GM19438 (cell line): ENCODE measurements around the gene BICDL2.

Experiments
- ATAC-seq: cut with Tn5 transposase; IDR thresholded peaks from one replicate; pipeline ENCODE4 v1.9.1; 2021; ENCODE audit warnings: low read depth; ENCODE audit not compliant: unreplicated experiment

BICDL2 gene

DNA sequence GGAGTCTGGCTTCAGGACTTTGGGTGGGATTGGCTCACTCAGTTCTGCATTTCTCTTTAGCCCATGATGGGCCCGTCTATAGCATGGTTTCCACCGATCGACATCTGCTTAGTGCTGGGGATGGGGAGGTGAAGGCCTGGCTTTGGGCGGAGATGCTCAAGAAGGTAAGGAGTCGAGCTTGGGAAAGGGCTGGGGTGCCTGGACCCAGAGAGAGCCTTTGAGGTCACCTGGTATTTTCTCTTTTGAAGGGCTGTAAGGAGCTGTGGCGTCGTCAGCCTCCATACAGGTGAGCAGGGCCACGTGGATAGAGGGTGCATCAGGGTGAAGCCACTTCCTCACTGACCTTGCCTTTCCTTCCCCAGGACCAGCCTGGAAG lies 10.8 kb downstream of the BICDL2 start:
- no peak for ATAC-seq

DNA sequence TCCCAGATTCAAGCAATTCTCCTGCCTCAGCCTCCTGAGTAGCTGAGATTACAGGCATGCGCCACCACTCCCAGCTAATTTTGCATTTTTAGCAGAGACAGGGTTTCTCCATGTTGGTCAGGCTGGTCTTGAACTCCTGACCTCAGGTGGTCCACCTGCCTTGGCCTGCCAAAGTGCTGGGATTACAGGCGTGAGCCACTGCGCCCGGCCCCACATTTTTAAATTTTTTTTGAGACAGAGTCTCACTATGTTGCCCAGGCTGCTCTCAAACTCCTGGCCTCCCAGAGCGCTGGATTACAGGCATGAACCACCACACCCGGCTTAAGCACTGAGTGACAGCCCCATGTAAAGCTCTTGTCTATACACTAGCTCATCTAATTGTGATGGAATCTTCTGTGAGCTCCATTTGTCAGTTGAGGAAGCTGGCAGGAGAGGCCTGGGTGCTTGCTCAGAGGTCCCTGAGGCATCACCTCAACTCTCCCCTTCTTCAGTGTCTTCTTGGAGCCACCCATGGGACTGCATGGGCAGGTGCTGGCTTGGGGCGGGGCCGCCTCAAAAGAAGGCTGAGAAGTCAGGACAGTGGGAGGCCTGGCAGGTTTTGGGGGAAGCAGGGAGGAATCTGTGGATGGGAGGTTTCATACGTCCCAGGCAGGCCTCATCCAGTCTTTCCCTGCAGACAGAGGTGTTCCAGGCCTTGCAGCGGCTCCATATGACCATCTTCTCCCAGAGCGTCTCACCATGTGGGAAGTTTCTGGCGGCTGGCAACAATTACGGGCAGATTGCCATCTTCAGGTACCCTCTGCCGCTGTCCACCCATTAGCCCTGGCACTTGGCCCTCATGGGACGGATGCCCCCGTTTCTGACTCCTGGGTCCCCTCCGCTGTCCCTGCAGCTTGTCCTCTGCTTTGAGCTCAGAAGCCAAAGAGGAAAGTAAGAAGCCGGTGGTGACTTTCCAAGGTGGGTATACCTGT lies 11.4 kb downstream of the BICDL2 start:
- ATAC-seq: no peak

- peak; percentile 61 for ATAC-seq
These were observed 12.9 kb downstream of the BICDL2 start, which contains the start of the genes HCFC1R1 and THOC6 for GRCh38 chr16:3023669-3024478. HCFC1R1 (minus strand) TSS chr16:3023942; CDS start chr16:3023941, 1 bp downstream. THOC6 (plus strand) TSS chr16:3024035; CDS start chr16:3024327, 292 bp downstream.

GRCh38 chr16:3023415-3023668 lies 13.4 kb downstream of the BICDL2 start:
- no peak for ATAC-seq

DNA sequence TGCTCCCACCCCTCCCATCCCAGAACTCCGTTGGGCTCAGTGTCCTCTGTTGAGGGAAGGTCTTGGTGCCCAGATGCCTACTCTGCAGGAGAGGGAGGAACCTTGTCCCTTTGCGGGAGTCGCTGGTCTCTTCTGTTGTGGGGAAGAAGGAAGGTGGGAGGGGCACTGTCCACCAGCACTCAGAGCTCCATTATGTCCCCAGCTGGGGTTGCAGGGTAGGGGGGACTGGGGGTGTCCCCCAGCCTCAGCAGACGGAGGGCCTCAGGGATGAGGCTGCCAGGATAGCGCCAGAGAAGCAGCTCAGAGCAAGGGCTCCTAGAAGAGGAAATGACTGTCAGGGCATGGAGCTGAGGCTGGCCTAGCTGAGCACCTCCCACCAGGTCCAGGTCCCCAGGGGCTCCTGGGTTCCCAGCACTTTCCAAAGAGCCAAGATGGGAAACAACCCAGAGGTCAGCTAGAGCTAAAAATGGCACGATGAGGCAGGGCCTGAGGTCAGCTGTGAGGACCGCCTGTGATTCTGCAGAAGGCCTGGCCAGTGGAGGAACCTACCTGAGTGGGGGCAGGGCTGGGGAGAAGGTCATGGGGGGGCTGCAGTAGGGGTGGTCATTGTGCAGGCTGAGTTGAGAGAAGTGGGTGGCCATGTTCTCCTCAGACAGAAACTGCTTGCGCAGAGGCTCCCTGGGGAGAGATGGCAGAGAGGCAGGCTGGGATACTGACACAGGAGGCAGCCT lies 13.9 kb downstream of the BICDL2 start:
- no peak for ATAC-seq

GRCh38 chr16:3022208-3022683 lies 14.5 kb downstream of the BICDL2 start:
- no peak for ATAC-seq

GRCh38 chr16:3021449-3022207 lies 15.1 kb downstream of the BICDL2 start:
- no peak for ATAC-seq

DNA sequence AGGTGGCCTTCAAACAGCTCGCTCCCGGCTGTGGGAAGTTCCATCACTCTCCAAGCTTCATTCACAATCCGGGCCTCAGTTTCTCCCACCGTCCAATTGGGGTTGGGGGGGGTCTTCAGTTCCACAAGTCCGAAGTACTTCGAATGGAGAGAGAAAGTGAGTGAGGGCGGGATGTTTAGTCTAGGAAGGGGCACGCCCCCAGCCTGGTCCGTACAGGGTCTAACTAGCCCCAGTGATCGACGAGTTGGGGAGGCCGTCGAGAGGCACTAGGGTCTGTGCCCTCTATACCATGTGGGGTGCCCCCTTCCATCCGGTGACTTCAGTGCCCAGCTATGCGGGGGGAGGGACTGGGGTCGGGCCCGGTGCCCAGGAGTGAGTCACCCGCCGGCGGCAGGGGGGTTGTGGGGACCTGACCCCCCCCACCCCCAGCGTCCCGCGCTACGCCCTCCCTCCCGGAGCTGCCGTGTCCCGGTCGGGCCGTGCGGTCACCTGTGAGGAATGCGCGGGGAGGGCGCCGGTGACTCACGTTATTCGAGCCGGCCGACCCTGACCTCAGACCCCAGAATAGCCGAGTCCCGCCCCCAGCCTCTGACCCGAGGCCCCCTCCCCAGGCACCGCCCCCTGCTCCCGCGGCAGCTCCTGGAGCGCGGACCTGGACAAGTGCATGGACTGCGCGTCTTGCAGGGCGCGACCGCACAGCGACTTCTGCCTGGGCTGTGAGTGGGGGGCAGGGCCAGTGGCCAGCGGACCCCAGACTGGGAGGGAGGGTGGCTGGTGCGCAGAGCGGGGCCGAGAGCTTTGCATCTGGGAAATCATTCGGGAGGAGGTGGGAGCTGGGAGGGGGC lies 15.9 kb downstream of the BICDL2 start:
- ATAC-seq: no peak

- no peak for ATAC-seq
These were observed 16.5 kb downstream of the BICDL2 start, which contains the start of gene TNFRSF12A for GRCh38 chr16:3020247-3020603. TNFRSF12A (plus strand) TSS chr16:3020368; CDS start chr16:3020398, 30 bp downstream.

DNA sequence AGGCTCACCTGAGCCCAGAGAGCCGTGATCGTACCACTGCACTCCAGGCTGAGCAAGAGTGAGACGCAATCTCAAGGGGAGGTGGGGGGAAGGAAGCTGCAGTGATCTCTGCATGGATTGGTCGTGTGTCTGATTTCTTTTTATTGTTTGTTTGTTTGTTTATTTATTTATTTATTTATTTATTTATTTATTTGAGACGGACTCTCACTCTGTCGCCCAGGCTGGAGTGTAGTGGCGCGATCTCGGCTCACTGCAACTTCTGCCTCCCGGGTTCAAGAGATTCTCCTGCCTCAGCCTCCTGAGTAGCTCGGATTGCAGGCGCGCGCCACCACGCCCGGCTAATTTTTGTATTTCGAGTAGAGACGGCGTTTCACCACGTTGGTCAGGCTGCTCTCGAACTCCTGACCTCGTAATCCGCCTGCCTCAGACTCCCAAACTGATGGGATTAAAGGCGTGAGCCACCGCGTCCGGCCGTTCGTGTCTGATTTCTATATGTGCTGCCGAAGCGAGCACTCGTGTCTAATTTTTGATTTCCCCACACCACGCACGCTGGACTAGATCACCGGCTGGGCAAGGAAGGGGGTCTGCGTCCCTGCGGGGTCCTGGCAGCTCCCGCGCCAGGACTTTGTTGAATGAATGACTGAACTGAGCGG lies 17.0 kb downstream of the BICDL2 start:
- no peak for ATAC-seq

DNA sequence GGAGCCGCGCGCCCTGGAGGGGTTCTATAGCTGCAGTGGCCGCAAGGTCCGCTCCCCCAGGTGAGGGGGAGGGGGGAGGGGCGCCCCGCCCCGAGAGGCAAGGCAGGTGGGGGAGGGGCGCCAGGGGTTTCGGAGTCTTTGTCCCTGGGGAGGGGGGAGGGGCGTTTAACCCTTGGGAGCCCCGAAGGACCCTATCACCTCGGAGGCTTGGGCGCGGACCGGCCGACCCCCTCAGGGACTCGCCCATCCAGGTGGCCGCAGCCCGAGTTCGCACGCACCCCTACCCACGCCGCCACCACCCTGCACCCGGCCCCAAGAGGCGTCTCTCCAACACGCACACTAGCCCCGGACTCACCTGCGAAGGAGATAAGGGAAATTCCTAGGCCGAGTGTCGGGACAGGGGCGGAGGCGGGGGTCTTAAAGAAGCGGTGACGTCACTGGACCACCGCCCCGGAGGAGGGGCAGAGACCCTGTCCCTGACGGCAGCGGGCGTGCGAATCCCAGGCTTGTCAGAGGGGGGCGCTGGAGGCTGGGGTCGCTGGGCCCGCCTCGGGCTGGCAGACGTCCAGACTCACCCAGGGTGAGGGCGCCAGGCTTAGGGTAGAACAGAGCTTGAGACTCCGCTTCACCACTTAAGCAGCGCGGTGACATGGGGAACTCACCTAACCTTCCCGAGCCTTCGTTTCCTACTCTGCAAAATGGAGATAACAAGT lies 18.8 kb downstream of the BICDL2 start, which contains the start of gene CLDN6:
Gene CLDN6, minus strand, starts transcription at position 390 of the 713 bp plus-strand sequence. CDS start 2,162 bp downstream, outside the sequence.
- no peak for ATAC-seq

GRCh38 chr16:3017344-3017743 lies 19.4 kb downstream of the BICDL2 start:
- no peak for ATAC-seq

DNA sequence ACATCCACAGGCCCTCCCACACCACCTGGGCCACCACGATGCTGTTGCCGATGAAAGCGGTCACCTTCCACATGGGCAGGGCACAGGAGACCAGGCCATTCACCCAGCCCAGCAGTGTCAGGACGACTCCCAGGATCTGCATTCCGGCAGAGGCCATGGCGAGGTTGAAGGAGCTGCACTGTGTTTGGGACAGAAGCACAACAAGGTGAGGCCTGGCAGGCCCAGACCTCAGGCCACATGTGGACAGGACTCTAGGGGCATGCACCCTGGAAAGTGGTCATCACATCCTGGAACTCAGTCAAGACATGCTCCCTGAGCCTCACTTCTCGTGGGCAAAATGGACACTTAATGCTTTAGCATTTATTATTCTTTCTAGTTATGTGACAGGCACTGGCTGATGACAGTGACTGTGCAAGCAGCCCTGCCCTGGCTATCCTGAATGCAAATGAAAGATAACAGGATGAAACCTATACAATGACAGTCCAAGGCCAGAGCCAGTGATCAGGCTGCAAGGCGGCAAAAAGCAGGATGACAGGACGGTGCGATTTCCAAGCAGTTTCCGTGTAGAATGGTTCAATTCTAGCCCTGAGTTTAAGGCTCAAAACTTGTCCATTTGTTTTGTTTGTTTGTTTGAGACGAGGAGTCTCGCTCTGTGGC lies 20.8 kb downstream of the BICDL2 start:
- no peak for ATAC-seq

DNA sequence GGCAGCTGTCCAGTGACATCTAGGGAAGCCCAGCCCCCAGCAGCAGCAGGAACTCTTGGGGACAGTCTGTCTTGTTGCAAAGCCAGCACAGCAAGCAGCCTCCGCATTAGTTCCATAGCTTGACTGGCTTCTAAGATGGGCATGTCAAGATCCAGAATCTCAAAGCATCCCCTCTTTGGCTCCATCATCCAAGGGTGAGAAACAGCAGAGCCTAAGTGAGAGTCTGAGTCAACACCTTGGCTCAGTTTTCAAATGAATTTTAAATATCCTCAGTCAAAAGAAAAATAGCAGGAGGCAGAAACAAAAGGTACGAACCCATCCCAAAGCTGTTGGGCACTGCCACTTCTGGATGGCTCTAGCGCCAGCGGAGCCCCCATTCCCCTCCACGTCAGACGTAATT lies 21.8 kb downstream of the BICDL2 start:
- ATAC-seq: no peak

DNA sequence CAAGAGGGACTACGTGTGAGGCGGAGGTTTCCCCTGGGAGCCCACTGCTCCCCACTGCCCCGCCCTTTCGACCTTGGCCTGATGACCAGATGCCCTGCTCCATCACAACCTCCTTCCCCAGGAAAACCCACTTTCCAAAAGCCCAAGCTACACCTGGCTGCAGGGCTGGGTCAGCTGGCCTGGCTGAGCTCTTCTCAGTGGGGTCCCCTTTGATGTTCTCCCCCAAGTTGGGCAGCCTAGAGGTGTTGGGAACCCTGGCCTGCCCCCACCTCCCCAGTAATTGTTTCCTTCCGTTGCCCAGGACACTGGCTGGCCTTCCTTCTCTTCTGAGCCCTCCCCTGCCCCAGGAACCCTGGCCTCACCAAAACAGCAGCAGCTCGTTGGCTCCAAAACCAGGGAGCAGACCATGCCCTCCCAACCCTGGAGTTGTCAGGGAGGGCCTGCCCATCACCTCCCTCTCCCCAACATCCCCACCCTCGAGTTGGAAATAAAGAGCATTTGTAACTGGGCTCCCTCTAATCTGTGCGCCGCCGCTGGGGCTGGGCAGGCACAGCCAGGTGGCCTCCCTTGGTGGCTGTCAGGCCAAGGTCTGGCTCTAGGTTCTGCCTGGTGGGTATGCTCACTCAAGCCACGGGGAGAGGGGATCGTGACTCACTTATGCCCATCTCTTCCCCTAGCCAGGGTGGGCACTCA lies 22.6 kb downstream of the BICDL2 start:
- no peak for ATAC-seq

DNA sequence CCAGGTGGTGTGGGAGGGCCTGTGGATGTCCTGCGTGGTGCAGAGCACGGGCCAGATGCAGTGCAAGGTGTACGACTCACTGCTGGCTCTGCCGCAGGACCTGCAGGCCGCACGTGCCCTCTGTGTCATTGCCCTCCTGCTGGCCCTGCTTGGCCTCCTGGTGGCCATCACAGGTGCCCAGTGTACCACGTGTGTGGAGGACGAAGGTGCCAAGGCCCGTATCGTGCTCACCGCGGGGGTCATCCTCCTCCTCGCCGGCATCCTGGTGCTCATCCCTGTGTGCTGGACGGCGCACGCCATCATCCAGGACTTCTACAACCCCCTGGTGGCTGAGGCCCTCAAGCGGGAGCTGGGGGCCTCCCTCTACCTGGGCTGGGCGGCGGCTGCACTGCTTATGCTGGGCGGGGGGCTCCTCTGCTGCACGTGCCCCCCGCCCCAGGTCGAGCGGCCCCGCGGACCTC lies 23.2 kb downstream of the BICDL2 start:
- no peak for ATAC-seq
